ENCODE data around the gene AMBP. TPM values are rescaled to one million over a fixed set of nuclear protein-coding genes. Genes with fewer than 3 reads are reported as not detected.

The AMBP gene
- polyA plus RNA-seq, 1 of the 3 experiments (the other 2 are of a cell fraction) = 0.16 TPM

GRCh38 chr9:114125476-114126013 lies 47.4 kb upstream of the AMBP start:
- H3K36me3 ChIP-seq (replicated peaks in 1 of 2; ENCODE audit: control insufficient read depth in 1 of 2, insufficient read depth in 2 of 2, low read length in 1 of 2) = no peaks in the 10 kb centered on the region
- 95% methylated on average over 6 of the region's 10 CpGs for WGBS (ENCODE audit: low lambda C conversion rate)
- H3K4me3 ChIP-seq (ENCODE audit: low read depth in 2 of 2, low read length in 1 of 2) = no peak overlapping the region
- H3K4me2 ChIP-seq = no peak overlapping the region
- H3K27ac ChIP-seq (ENCODE audit: low read depth in 2 of 2, low read length in 1 of 2) = no peak overlapping the region
- H2AFZ ChIP-seq (ENCODE audit: low read depth) = no peak overlapping the region
- no peaks in the 10 kb centered on the region; a peak in 1 of 4 replicates for H3K4me1 ChIP-seq (ENCODE audit: control insufficient read depth in 1 of 2, insufficient read depth in 2 of 2, low read depth in 1 of 2, low read length in 1 of 2)
- no peaks in the 10 kb centered on the region for H3K9me3 ChIP-seq
- peaks cover 18% of the 10 kb centered on the region; the same call in 1 of the 2 replicates for H3K27me3 ChIP-seq (ENCODE audit: insufficient read depth)
- H4K20me1 ChIP-seq (ENCODE audit: insufficient read depth) = no peaks in the 10 kb centered on the region
- H3K9ac ChIP-seq = no peak overlapping the region
- DNase-seq = no peak
- H3K79me2 ChIP-seq (ENCODE audit: insufficient read depth) = no peaks in the 10 kb centered on the region
- no peaks in the 10 kb centered on the region for H3K9me2 ChIP-seq
- ChIA-PET POLR2A (no interaction called here), CTCF (interaction anchor here (0.8 to 1.8 kb wide), 2 partner anchors 43 to 165 kb away, joined by 4 to 5 read pairs; no protein-coding TSS in a partner anchor)
- H3F3A ChIP-seq (replicated peaks; ENCODE audit: insufficient read depth) = no peaks in the 10 kb centered on the region
- TF ChIP-seq FOXJ3 (CRISPR knock-in tag; IDR thresholded peaks at IDR 0.05) (no peak), USF2 (IDR thresholded peaks at IDR 0.05; ENCODE audit: borderline replicate concordance, low read depth, low read length) (no peak), USF1 (IDR thresholded peaks at IDR 0.05; ENCODE audit: borderline replicate concordance, low read depth) (no peak), PBX3 (IDR thresholded peaks at IDR 0.05) (no peak), GATA2 (CRISPR knock-in tag; IDR thresholded peaks at IDR 0.05) (no peak)

- Histone ChIP-seq H3F3A (replicated peaks; ENCODE audit: insufficient read depth) (no peaks in the 10 kb centered on the region), H3K27ac (ENCODE audit: low read depth in 2 of 2, low read length in 1 of 2) (no peak overlapping the region), H3K9me2 (no peaks in the 10 kb centered on the region), H3K9ac (no peak overlapping the region), H2AFZ (ENCODE audit: low read depth) (no peak overlapping the region), H3K4me1 (ENCODE audit: control insufficient read depth in 1 of 2, insufficient read depth in 2 of 2, low read depth in 1 of 2, low read length in 1 of 2) (no peaks in the 10 kb centered on the region; a peak in 1 of 4 replicates), H3K9me3 (no peaks in the 10 kb centered on the region), H4K20me1 (ENCODE audit: insufficient read depth) (no peaks in the 10 kb centered on the region), H3K36me3 (replicated peaks in 1 of 2; ENCODE audit: control insufficient read depth in 1 of 2, insufficient read depth in 2 of 2, low read length in 1 of 2) (no peaks in the 10 kb centered on the region), H3K27me3 (ENCODE audit: insufficient read depth) (peaks cover 12% of the 10 kb centered on the region; the same call in 1 of the 2 replicates), H3K79me2 (ENCODE audit: insufficient read depth) (no peaks in the 10 kb centered on the region), H3K4me3 (ENCODE audit: low read depth in 2 of 2, low read length in 1 of 2) (no peak overlapping the region), H3K4me2 (no peak overlapping the region)
- DNase-seq = no peak
- CTCF ChIA-PET = interaction anchor here (0.8 to 4.8 kb wide), 3 partner anchors 18 to 166 kb away, joined by 4 to 28 read pairs (median 5); no protein-coding TSS in a partner anchor
- 77% methylated on average over 13 of the region's 13 CpGs for WGBS (ENCODE audit: low lambda C conversion rate)
- POLR2A ChIA-PET = no interaction called here
- no peak for TF ChIP-seq RAD21 (IDR thresholded peaks at IDR 0.05; ENCODE audit: low read length)
- no peak for TF ChIP-seq IRF3 (IDR thresholded peaks at IDR 0.05; ENCODE audit: low read depth, low read length)
- no peak for TF ChIP-seq ELF1 (IDR thresholded peaks at IDR 0.05)
- no peak for TF ChIP-seq NRF1 (IDR thresholded peaks at IDR 0.05; ENCODE audit: low read depth, low read length)
- no peak for TF ChIP-seq REST (IDR thresholded peaks at IDR 0.05; ENCODE audit: low read depth, low read length)
- no peak for TF ChIP-seq EP300 (IDR thresholded peaks at IDR 0.05; ENCODE audit: borderline replicate concordance in 1 of 2, low read depth in 1 of 2, low read length in 1 of 2)
- no peak for TF ChIP-seq POLR2AphosphoS5 (IDR thresholded peaks at IDR 0.05; ENCODE audit: low read depth, low read length)
- no peak for TF ChIP-seq CHD2 (IDR thresholded peaks at IDR 0.05; ENCODE audit: low read length, partially characterized antibody)
- no peak for TF ChIP-seq RXRA (IDR thresholded peaks at IDR 0.05; ENCODE audit: borderline replicate concordance, low read depth)
- TF ChIP-seq GATA2 (CRISPR knock-in tag; IDR thresholded peaks at IDR 0.05) = no peak
- no peak for TF ChIP-seq MXI1 (IDR thresholded peaks at IDR 0.05; ENCODE audit: low read depth, low read length)
- no peak for TF ChIP-seq MAX (IDR thresholded peaks at IDR 0.05; ENCODE audit: low read depth)
Observed at GRCh38 chr9:114124666-114125475, 46.8 kb upstream of the AMBP start.
